Measurements from ENCODE around the gene DCP1B.

- no peak for TF ChIP-seq CTCF (IDR thresholded peaks at IDR 0.05)
- TF ChIP-seq POLR2A (IDR thresholded peaks at IDR 0.05), result no peak
These were observed 31.4 kb downstream of the DCP1B start for GRCh38 chr12:1972856-1973317.

All from right lobe of liver (tissue), 4 donors.